ENCODE data around the gene UBA6.

The UBA6 gene

DNA sequence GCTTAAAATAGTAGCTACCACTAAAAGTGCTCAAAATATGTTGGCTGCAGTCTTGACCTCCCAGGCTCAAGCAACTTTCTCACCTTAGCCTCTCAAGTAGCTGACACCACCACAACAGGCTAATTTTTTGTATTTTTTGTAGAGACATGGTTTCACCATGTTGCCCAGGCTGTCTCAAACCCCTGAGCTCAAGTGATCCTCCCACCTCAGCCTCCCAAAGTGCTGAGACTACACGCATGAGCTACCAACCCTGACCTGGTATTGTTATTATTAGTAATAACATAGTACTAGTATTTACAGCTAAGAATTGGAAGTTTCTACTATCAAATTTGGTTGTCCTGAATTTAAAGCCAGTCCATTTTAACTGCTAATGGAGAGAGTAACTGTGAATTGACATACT, 124.4 kb downstream of the UBA6 start:
- no peak for DNase-seq (ENCODE audit: low read depth, low spot score)

DNA sequence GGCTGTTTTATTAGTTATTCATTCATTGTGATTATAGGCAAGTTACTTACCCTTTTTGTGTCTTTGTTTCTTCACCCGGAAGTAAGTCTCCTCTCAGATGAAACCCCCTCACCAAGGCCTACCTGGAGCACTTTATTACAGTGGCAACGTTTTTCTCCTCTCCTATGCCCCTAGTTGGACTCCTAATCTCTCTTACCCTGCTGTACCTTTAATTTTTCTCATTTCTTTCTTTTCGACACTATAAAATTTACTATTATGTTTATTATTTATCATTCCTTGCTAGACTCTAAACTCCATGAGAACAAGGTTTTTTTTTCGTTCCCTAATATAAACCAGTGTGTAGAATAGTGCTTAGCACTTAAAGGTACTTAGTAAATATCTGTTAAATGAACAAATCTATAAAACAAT, 124.9 kb downstream of the UBA6 start:
- DNase-seq (ENCODE audit: low read depth, low spot score) = no peak

DNA sequence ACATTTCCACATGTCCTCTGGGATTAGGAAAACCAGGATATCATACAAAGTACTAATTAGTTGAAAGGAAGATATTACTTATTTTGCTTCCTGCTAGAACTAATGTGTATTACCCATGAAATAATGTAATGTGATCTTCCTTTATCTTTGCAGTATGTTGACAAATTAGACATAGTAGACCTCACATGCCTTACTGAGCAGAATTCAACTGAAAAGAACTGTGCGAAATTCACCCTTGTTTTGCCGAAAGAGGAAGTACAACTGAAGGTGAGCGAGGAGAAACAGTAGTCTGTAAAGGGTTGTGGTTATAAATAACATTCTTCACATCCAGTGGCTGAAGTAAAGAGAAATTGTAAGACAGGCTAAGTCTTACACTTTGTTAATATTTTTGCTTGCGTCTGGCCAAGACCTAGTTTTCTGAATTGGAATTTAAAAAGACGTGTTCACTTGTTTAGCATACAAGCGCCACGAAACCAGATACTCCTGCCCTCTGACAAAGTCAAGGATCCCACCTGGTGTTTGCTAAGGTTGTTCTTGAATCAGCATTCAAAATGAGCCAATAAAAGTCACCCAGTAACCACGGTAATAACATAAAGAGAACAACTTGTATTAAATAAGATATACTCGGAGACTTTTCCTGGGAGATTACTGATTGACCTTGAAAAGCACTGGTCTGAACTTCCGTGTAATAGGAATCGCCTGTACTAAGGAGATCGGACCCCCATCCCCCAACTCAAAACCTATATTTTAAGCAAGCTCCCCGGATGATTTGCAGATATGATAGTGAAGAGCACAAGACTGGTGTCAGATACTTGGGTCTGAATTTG, 125.5 kb downstream of the UBA6 start:
- DNase-seq (ENCODE audit: low read depth, low spot score) = no peak

DNA sequence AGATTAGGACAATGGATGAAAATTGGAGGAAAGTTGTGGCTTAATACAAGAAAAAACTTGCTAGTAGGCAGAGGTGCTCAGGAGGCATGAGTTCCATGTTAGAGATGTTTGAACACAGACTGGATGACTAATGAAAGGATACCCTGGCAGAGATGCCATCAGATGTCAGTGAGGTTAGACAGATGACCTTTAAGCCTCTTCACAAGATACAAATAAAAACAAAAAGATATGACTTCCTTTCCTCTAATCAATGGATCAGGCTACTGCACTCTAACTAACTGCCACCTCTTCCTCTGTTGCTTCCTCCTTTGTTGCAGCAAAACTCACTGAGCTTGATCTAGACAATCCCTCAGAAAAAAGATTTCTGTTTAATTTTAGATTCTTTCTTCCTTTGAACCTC, 127.8 kb downstream of the UBA6 start:
- DNase-seq (ENCODE audit: low read depth, low spot score) = no peak

DNA sequence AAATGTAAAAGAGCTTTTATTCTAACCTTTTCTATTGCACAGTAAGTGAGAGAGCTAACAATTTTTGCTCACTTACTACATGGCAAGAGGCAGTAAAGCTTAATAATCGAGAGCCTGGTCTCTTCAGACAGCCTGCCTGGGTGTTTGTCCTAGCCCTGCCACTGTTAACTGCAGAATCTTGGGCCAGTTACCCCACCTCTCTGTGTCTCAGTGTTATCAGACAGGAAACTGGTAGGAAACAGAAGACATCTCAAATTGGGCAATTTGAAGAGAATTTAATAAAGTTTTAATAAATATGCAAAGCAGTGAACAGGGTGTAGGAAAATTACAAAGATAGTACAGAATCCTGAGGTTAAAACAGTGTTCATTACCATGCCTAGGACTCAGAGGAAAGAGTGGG, 129.0 kb downstream of the UBA6 start:
- DNase-seq (ENCODE audit: low read depth, low spot score) = no peak

DNA sequence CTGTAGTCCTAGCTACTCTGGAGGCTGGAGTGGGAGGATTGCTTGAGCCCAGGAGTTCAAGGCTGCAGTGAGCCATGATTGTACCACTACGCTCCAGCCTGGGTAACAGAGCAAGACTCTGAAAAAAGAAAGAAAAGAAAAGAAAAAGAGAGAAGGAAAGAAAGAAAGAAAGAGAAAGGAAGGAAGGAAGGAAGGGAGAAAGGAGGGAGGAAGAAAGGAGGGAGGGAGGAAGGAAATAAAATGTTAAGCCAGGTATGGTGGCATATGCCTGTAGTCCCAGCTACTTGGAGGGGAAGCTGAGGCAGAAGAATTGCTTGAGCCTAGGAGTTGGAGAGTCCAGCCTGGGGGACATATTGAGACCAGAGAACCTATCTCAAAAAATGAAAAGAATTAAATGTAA, 130.4 kb downstream of the UBA6 start:
- DNase-seq (ENCODE audit: low read depth, low spot score) = no peak

DNA sequence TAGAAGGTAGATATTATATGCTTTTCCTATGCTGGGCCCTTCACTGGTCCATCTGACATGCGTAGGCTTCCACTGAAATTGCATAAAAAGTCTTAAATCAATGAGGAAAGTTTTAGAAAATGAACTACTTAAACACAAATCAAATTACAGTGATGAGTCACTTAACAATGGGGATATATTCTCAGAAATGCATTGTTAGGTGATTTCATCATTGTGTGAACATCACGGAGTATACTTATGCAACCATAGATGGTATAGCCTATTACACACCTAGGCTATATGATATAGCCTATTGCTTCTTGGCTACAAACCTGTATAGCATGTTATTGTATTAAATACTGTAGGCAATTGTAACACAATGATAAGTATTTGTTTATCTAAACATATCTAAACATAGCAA, 132.1 kb downstream of the UBA6 start:
- no peak for DNase-seq (ENCODE audit: low read depth, low spot score)

DNA sequence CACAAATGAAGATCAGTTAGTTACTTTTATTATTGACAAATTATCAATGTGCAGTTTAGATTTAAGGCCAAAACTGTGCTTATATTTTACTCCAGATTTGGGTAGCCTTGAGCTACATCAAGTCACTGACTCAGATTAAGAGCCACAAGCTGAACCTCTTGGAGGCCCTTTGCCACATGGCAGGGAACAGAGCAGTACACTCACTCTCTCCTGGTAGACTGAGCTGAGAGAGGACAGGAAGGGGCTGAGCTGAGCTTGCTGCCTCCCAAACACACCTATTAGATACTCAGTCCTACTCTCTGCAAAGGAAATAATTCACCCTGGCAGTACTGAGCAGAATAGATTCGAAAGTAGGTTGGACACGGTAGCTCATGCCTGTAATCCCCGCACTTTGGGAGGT, 134.6 kb downstream of the UBA6 start:
- DNase-seq (ENCODE audit: low read depth, low spot score) = no peak

DNA sequence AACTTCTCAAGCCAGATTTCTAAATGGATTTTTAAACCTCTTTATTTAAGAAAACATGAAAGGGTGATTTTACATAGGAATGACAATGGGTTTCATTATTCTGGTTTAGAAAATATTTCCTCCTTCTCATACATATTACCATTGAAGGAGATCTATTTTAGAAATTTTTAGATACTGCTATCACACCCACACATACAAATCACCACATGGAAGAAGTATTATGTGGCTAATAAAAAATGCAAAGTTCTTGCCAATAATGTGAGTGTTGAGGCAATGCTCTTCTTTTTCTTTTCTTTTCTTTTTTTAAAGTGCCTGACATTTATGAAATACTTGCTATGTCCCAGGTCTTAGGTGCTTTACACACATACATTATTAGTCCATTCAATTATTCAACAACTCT, 135.7 kb downstream of the UBA6 start:
- DNase-seq (ENCODE audit: low read depth, low spot score) = no peak
